ENCODE results near the gene TAS2R50. TPM values are rescaled to one million over a fixed set of nuclear protein-coding genes. Genes with fewer than 3 reads are reported as not detected.
A peak's percentile ranks its signal among the peaks of the same experiment; 100 is the strongest.
"Not testable (repeated sequence)": the region's sequence is repeated elsewhere in the genome, so short reads cannot be mapped to it uniquely, and the experiment has no call there.

TAS2R50 gene, protein sequence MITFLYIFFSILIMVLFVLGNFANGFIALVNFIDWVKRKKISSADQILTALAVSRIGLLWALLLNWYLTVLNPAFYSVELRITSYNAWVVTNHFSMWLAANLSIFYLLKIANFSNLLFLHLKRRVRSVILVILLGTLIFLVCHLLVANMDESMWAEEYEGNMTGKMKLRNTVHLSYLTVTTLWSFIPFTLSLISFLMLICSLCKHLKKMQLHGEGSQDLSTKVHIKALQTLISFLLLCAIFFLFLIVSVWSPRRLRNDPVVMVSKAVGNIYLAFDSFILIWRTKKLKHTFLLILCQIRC
- total RNA-seq (under 1 TPM; 0.22 to 0.47 TPM), polyA plus RNA-seq (not detected)

- CTCF ChIA-PET: no interaction called here
- no peaks in the 10 kb centered on the region for H3K27me3 ChIP-seq (ENCODE audit: insufficient read depth, low read length, poor library complexity, severe bottlenecking)
- POLR2A ChIA-PET: no interaction called here
- Mint-ChIP-seq H3K36me3 (peaks cover 7 to 21% (median 8%) of the 10 kb centered on the region in 3 donors), H3K4me3 (no peak within 1 kb of the TSS), H3K9me3 (peaks cover 0 to 5% (median 0%) of the 10 kb centered on the region in 5 donors), H3K27ac (peak within 1 kb of the TSS in 1 of 8 donors; percentile 22), H3K27me3 (peaks cover 7 to 8% of the 10 kb centered on the region in 2 donors), H3K4me1 (peaks cover 22 to 28% (median 25%) of the 10 kb centered on the region in 3 donors)
- no peak within 1 kb of the TSS for H3K27ac ChIP-seq (ENCODE audit: low read depth, low read length)
- H3K36me3 ChIP-seq (ENCODE audit: insufficient read depth, low read length): no peaks in the 10 kb centered on the region
- no peak within 1 kb of the TSS for H3K4me3 ChIP-seq (ENCODE audit: low read length)
- no peaks in the 10 kb centered on the region for H3K9me3 ChIP-seq (ENCODE audit: low read length)
- DNase-seq: no peak
- H3K4me1 ChIP-seq (ENCODE audit: insufficient read depth, low read length): peaks cover 18% of the 10 kb centered on the region
These were observed at the start of gene TAS2R50 for GRCh38 chr12:10986812-10987211. TAS2R50 (minus strand) TSS chr12:10986912; CDS start chr12:10986860, 52 bp downstream.

- CTCF ChIA-PET; H3K4me1 Mint-ChIP-seq; H3K27ac ChIP-seq (ENCODE audit: low read depth, low read length); H3K4me3 Mint-ChIP-seq; H3K27ac Mint-ChIP-seq; H3K4me1 ChIP-seq (ENCODE audit: insufficient read depth, low read length); H3K27me3 Mint-ChIP-seq; H3K36me3 ChIP-seq (ENCODE audit: insufficient read depth, low read length); H3K9me3 Mint-ChIP-seq; H3K27me3 ChIP-seq (ENCODE audit: insufficient read depth, low read length, poor library complexity, severe bottlenecking); DNase-seq; H3K9me3 ChIP-seq (ENCODE audit: low read length); POLR2A ChIA-PET; H3K4me3 ChIP-seq (ENCODE audit: low read length): not testable (repeated sequence)
- H3K36me3 Mint-ChIP-seq: peaks cover 18 to 31% (median 29%) of the 10 kb centered on the region in 3 donors
These were observed 47.2 kb upstream of the TAS2R50 start for GRCh38 chr12:11033959-11034358.

GRCh38 chr12:11031307-11031706 lies 44.6 kb upstream of the TAS2R50 start, which contains the start of gene TAS2R31:
TAS2R31 (minus strand) TSS chr12:11031407; CDS start chr12:11031335, 72 bp downstream.
- Histone ChIP-seq H3K4me1 (ENCODE audit: insufficient read depth, low read length) (no peaks in the 10 kb centered on the region), H3K27ac (ENCODE audit: low read depth, low read length) (no peak within 1 kb of the TSS), H3K4me3 (ENCODE audit: low read length) (no peak within 1 kb of the TSS), H3K27me3 (ENCODE audit: insufficient read depth, low read length, poor library complexity, severe bottlenecking) (no peaks in the 10 kb centered on the region), H3K9me3 (ENCODE audit: low read length) (no peaks in the 10 kb centered on the region), H3K36me3 (ENCODE audit: insufficient read depth, low read length) (no peaks in the 10 kb centered on the region)
- Mint-ChIP-seq H3K4me1 (peaks cover 0 to 5% (median 2%) of the 10 kb centered on the region in 3 donors), H3K36me3 (peaks cover 23 to 43% (median 24%) of the 10 kb centered on the region in 3 donors), H3K4me3 (no peak within 1 kb of the TSS), H3K27me3 (no peaks in the 10 kb centered on the region), H3K9me3 (no peaks in the 10 kb centered on the region), H3K27ac (peak within 1 kb of the TSS in 2 of 8 donors; percentile 8 to 77)
- POLR2A ChIA-PET: no interaction called here
- CTCF ChIA-PET: no interaction called here
- DNase-seq: no peak

- H3K27me3 Mint-ChIP-seq: no peaks in the 10 kb centered on the region
- H3K27me3 ChIP-seq (ENCODE audit: insufficient read depth, low read length, poor library complexity, severe bottlenecking): no peaks in the 10 kb centered on the region
- peaks cover 4 to 9% (median 9%) of the 10 kb centered on the region in 3 donors for H3K4me1 Mint-ChIP-seq
- no peak overlapping the region for H3K27ac Mint-ChIP-seq
- H3K4me3 ChIP-seq (ENCODE audit: low read length): no peak overlapping the region
- H3K9me3 Mint-ChIP-seq: peaks cover 0 to 8% (median 2%) of the 10 kb centered on the region in 5 donors
- no peak overlapping the region for H3K27ac ChIP-seq (ENCODE audit: low read depth, low read length)
- DNase-seq: no peak
- no peak overlapping the region for H3K4me3 Mint-ChIP-seq
- peaks cover 22 to 39% (median 22%) of the 10 kb centered on the region in 3 donors for H3K36me3 Mint-ChIP-seq
- H3K36me3 ChIP-seq (ENCODE audit: insufficient read depth, low read length): no peaks in the 10 kb centered on the region
- CTCF ChIA-PET: no interaction called here
- no peaks in the 10 kb centered on the region for H3K4me1 ChIP-seq (ENCODE audit: insufficient read depth, low read length)
- POLR2A ChIA-PET: no interaction called here
- no peaks in the 10 kb centered on the region for H3K9me3 ChIP-seq (ENCODE audit: low read length)
These were observed 39.4 kb upstream of the TAS2R50 start for GRCh38 chr12:11026118-11026517.

DNA sequence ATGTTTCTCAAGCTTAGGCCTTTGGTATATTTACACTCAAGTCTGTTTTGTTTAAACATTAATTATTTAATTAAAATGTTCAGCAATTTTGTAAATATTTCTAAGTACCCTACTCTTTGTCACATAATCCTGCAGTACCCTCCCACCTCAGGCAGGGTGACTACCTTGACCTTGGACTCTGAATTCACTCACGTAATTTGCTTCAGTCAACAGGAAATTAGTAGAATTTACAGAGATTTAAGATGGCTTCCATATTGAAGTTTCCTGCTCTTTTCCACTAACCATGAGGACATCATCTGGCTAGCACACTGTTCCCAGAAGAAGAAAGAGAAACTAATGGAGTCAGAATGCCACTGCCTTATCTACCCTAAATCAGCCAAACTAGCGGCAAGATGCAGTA lies 36.7 kb upstream of the TAS2R50 start:
- Histone ChIP-seq H3K36me3 (ENCODE audit: insufficient read depth, low read length) (no peaks in the 10 kb centered on the region), H3K4me1 (ENCODE audit: insufficient read depth, low read length) (no peaks in the 10 kb centered on the region), H3K4me3 (ENCODE audit: low read length) (no peak overlapping the region), H3K9me3 (ENCODE audit: low read length) (no peaks in the 10 kb centered on the region), H3K27me3 (ENCODE audit: insufficient read depth, low read length, poor library complexity, severe bottlenecking) (no peaks in the 10 kb centered on the region), H3K27ac (ENCODE audit: low read depth, low read length) (no peak overlapping the region)
- Mint-ChIP-seq H3K36me3 (peaks cover 13 to 37% (median 13%) of the 10 kb centered on the region in 3 donors), H3K27ac (peak overlapping the region in 1 of 8 donors; percentile 30), H3K27me3 (no peaks in the 10 kb centered on the region), H3K9me3 (peaks cover 0 to 8% (median 2%) of the 10 kb centered on the region in 5 donors), H3K4me1 (peaks cover 3 to 9% (median 4%) of the 10 kb centered on the region in 3 donors), H3K4me3 (no peak overlapping the region)
- POLR2A ChIA-PET: no interaction called here
- CTCF ChIA-PET: no interaction called here
- no peak for DNase-seq

DNA sequence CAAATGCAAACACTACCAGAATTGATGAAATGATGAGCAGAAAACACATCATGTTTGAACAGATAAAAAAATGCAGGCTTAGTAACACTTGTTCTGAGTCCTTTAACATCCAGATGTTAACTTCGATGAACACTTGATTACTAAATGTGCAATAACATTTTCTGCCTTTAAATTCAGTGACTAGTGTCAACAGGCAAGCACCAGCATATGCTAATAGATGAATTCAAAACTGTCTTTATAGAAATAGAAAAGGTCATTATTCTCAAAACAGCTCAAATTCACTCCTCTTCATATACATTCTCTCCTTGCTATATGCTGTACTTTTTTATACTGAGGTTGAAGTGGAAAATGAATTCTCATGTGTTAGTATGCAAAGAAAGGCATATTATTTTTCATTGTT lies 35.8 kb upstream of the TAS2R50 start, which contains the start of gene TAS2R19:
TSS of gene TAS2R19 (minus strand) at position 101 of the 400 bp plus-strand sequence. CDS start at position 52, 49 bp downstream.
- no peak for DNase-seq
- H3K4me3 Mint-ChIP-seq: no peak within 1 kb of the TSS
- H3K9me3 ChIP-seq (ENCODE audit: low read length): no peaks in the 10 kb centered on the region
- H3K27me3 ChIP-seq (ENCODE audit: insufficient read depth, low read length, poor library complexity, severe bottlenecking): no peaks in the 10 kb centered on the region
- no peaks in the 10 kb centered on the region for H3K4me1 ChIP-seq (ENCODE audit: insufficient read depth, low read length)
- H3K9me3 Mint-ChIP-seq: peaks cover 0 to 8% (median 2%) of the 10 kb centered on the region in 5 donors
- no peaks in the 10 kb centered on the region for H3K27me3 Mint-ChIP-seq
- peaks cover 10 to 36% (median 13%) of the 10 kb centered on the region in 3 donors for H3K36me3 Mint-ChIP-seq
- POLR2A ChIA-PET: no interaction called here
- CTCF ChIA-PET: no interaction called here
- H3K4me3 ChIP-seq (ENCODE audit: low read length): no peak within 1 kb of the TSS
- no peaks in the 10 kb centered on the region for H3K36me3 ChIP-seq (ENCODE audit: insufficient read depth, low read length)
- no peak within 1 kb of the TSS for H3K27ac ChIP-seq (ENCODE audit: low read depth, low read length)
- H3K27ac Mint-ChIP-seq: peak within 1 kb of the TSS in 1 of 8 donors; percentile 19
- H3K4me1 Mint-ChIP-seq: peaks cover 3 to 9% (median 4%) of the 10 kb centered on the region in 3 donors

- CTCF ChIA-PET: interaction anchor here (0.6 kb wide), 1 partner anchor 387 kb away, joined by 3 read pairs; no protein-coding TSS in a partner anchor
- peaks cover 0 to 4% (median 0%) of the 10 kb centered on the region in 3 donors for H3K4me1 Mint-ChIP-seq
- H3K36me3 Mint-ChIP-seq: peaks cover 1 to 24% (median 8%) of the 10 kb centered on the region in 3 donors
These were observed 30.2 kb upstream of the TAS2R50 start for GRCh38 chr12:11016937-11017336.

GRCh38 chr12:11015775-11016430 lies 29.2 kb upstream of the TAS2R50 start:
- ChIA-PET POLR2A (no interaction called here), CTCF (no interaction called here)
- Mint-ChIP-seq H3K4me3 (no peak overlapping the region), H3K36me3 (peaks cover 1 to 19% (median 15%) of the 10 kb centered on the region in 3 donors), H3K4me1 (no peaks in the 10 kb centered on the region), H3K9me3 (no peaks in the 10 kb centered on the region), H3K27ac (no peak overlapping the region), H3K27me3 (no peaks in the 10 kb centered on the region)
- no peak overlapping the region for H3K4me3 ChIP-seq (ENCODE audit: low read length)
- no peaks in the 10 kb centered on the region for H3K36me3 ChIP-seq (ENCODE audit: insufficient read depth, low read length)
- no peaks in the 10 kb centered on the region for H3K4me1 ChIP-seq (ENCODE audit: insufficient read depth, low read length)
- H3K9me3 ChIP-seq (ENCODE audit: low read length): no peaks in the 10 kb centered on the region
- H3K27me3 ChIP-seq (ENCODE audit: insufficient read depth, low read length, poor library complexity, severe bottlenecking): no peaks in the 10 kb centered on the region
- no peak for DNase-seq
- H3K27ac ChIP-seq (ENCODE audit: low read depth, low read length): no peak overlapping the region

More at GRCh38 chr12:11016937-11017336, 30.2 kb upstream of the TAS2R50 start:
- no peaks in the 10 kb centered on the region for H3K9me3 Mint-ChIP-seq
- Histone ChIP-seq H3K27me3 (ENCODE audit: insufficient read depth, low read length, poor library complexity, severe bottlenecking) (no peaks in the 10 kb centered on the region), H3K4me3 (ENCODE audit: low read length) (no peak overlapping the region), H3K27ac (ENCODE audit: low read depth, low read length) (no peak overlapping the region), H3K36me3 (ENCODE audit: insufficient read depth, low read length) (no peaks in the 10 kb centered on the region), H3K9me3 (ENCODE audit: low read length) (no peaks in the 10 kb centered on the region), H3K4me1 (ENCODE audit: insufficient read depth, low read length) (no peaks in the 10 kb centered on the region)
- DNase-seq: no peak
- no peaks in the 10 kb centered on the region for H3K27me3 Mint-ChIP-seq
- POLR2A ChIA-PET: no interaction called here
- H3K27ac Mint-ChIP-seq: no peak overlapping the region
- H3K4me3 Mint-ChIP-seq: no peak overlapping the region

Data from CD8-positive, alpha-beta memory T cell (primary cell).